ENCODE results near the gene JAKMIP2.
A peak's percentile ranks its signal among the peaks of the same experiment; 100 is the strongest.

Gene JAKMIP2

GRCh38 chr5:147628058-147628895, 154.3 kb downstream of the JAKMIP2 start:
- Histone ChIP-seq H3K4me2 (ENCODE audit: low read depth, low read length, poor library complexity, severe bottlenecking) (no peak overlapping the region), H3K79me2 (ENCODE audit: insufficient read depth, low read length) (no peaks in the 10 kb centered on the region), H3K36me3 (ENCODE audit: low read length) (no peaks in the 10 kb centered on the region), H3F3A (ENCODE audit: insufficient read depth) (no peaks in the 10 kb centered on the region), H3K27me3 (ENCODE audit: low read length) (no peaks in the 10 kb centered on the region), H4K20me1 (ENCODE audit: low read depth, low read length) (no peaks in the 10 kb centered on the region), H3K4me3 (ENCODE audit: insufficient read depth, low read length, poor library complexity, severe bottlenecking) (no peak overlapping the region), H2AFZ (ENCODE audit: low read depth, low read length, severe bottlenecking) (no peak overlapping the region), H3K9me3 (ENCODE audit: insufficient read depth, low read length) (no peaks in the 10 kb centered on the region), H3K9me2 (replicated peaks; ENCODE audit: insufficient read depth, low read length) (no peaks in the 10 kb centered on the region), H3K27ac (ENCODE audit: low read depth, low read length) (no peak overlapping the region), H3K9ac (ENCODE audit: low read length) (no peak overlapping the region)
- TF ChIP-seq EZH2phosphoT487 (conservative IDR thresholded peaks at IDR 0.05; ENCODE audit: low read length), result no peak
- TF ChIP-seq, protein P1, sequence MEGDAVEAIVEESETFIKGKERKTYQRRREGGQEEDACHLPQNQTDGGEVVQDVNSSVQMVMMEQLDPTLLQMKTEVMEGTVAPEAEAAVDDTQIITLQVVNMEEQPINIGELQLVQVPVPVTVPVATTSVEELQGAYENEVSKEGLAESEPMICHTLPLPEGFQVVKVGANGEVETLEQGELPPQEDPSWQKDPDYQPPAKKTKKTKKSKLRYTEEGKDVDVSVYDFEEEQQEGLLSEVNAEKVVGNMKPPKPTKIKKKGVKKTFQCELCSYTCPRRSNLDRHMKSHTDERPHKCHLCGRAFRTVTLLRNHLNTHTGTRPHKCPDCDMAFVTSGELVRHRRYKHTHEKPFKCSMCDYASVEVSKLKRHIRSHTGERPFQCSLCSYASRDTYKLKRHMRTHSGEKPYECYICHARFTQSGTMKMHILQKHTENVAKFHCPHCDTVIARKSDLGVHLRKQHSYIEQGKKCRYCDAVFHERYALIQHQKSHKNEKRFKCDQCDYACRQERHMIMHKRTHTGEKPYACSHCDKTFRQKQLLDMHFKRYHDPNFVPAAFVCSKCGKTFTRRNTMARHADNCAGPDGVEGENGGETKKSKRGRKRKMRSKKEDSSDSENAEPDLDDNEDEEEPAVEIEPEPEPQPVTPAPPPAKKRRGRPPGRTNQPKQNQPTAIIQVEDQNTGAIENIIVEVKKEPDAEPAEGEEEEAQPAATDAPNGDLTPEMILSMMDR (IDR thresholded peaks at IDR 0.05; ENCODE audit: insufficient read depth, low read length, poor library complexity, severe bottlenecking), result peak; percentile 51

GRCh38 chr5:147626464-147626863, 156.1 kb downstream of the JAKMIP2 start:
- no peaks in the 10 kb centered on the region for H3F3A ChIP-seq (ENCODE audit: insufficient read depth)
- H3K4me2 ChIP-seq (ENCODE audit: low read depth, low read length, poor library complexity, severe bottlenecking), result no peak overlapping the region
- H3K9ac ChIP-seq (ENCODE audit: low read length), result no peak overlapping the region
- no peaks in the 10 kb centered on the region for H3K9me3 ChIP-seq (ENCODE audit: insufficient read depth, low read length)
- no peaks in the 10 kb centered on the region for H3K27me3 ChIP-seq (ENCODE audit: low read length)
- H2AFZ ChIP-seq (ENCODE audit: low read depth, low read length, severe bottlenecking), result no peak overlapping the region
- H3K79me2 ChIP-seq (ENCODE audit: insufficient read depth, low read length), result no peaks in the 10 kb centered on the region
- H3K36me3 ChIP-seq (ENCODE audit: low read length), result no peaks in the 10 kb centered on the region
- no peak overlapping the region for H3K4me3 ChIP-seq (ENCODE audit: insufficient read depth, low read length, poor library complexity, severe bottlenecking)
- no peaks in the 10 kb centered on the region for H4K20me1 ChIP-seq (ENCODE audit: low read depth, low read length)
- no peaks in the 10 kb centered on the region for H3K9me2 ChIP-seq (replicated peaks; ENCODE audit: insufficient read depth, low read length)
- no peak for TF ChIP-seq EZH2phosphoT487 (conservative IDR thresholded peaks at IDR 0.05; ENCODE audit: low read length)
- TF ChIP-seq, protein P1 (IDR thresholded peaks at IDR 0.05; ENCODE audit: insufficient read depth, low read length, poor library complexity, severe bottlenecking), result no peak
- no peak overlapping the region for H3K27ac ChIP-seq (ENCODE audit: low read depth, low read length)

GRCh38 chr5:147621016-147621415, 161.5 kb downstream of the JAKMIP2 start:
- Histone ChIP-seq H3K27me3 (ENCODE audit: low read length) (no peaks in the 10 kb centered on the region), H3K36me3 (ENCODE audit: low read length) (no peaks in the 10 kb centered on the region), H3K9me3 (ENCODE audit: insufficient read depth, low read length) (no peaks in the 10 kb centered on the region), H3K9ac (ENCODE audit: low read length) (no peak overlapping the region), H3K79me2 (ENCODE audit: insufficient read depth, low read length) (no peaks in the 10 kb centered on the region), H3K4me3 (ENCODE audit: insufficient read depth, low read length, poor library complexity, severe bottlenecking) (no peak overlapping the region), H3K4me2 (ENCODE audit: low read depth, low read length, poor library complexity, severe bottlenecking) (no peak overlapping the region), H3K27ac (ENCODE audit: low read depth, low read length) (no peak overlapping the region), H4K20me1 (ENCODE audit: low read depth, low read length) (no peaks in the 10 kb centered on the region), H2AFZ (ENCODE audit: low read depth, low read length, severe bottlenecking) (no peak overlapping the region), H3F3A (ENCODE audit: insufficient read depth) (no peaks in the 10 kb centered on the region), H3K9me2 (replicated peaks; ENCODE audit: insufficient read depth, low read length) (no peaks in the 10 kb centered on the region)
- no peak for TF ChIP-seq EZH2phosphoT487 (conservative IDR thresholded peaks at IDR 0.05; ENCODE audit: low read length)
- TF ChIP-seq, protein P1 (IDR thresholded peaks at IDR 0.05; ENCODE audit: insufficient read depth, low read length, poor library complexity, severe bottlenecking), result no peak

All from SU-DHL-6 (cell line).